ENCODE data around the gene CDK5R2.

Gene CDK5R2

DNA sequence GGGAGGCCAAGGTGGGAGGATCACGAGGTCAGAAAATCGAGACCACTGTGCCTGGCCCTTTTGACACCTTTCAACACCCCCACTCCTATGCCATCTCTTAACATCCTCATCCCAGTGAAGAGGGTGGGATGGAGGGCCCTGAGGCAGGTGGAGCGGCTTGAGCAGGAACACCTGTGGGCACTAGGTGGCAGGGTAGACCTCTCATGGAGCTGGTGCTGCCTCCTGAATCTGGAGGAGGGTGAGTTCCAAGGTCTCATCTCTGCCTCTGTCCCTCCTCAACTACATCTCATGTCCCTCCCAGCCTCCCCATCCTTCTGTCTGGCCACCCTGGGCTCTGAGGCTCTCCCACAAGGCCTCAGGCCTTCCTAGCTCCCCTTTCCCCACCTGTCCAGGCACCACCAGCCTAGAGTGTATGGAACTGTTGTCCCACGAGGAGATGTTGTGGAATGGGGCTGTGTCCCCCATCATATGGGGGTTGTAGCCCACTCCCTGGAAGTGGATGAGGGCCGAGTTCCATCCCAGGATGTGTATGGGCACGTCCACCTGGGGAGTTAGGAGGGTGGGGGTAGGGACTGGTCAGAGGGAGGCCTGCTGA is 50.8 kb downstream of the CDK5R2 start:
- no peak for DNase-seq

GRCh38 chr2:219010873-219011272 is 51.4 kb downstream of the CDK5R2 start:
- no peak for DNase-seq
